H1 (cell line): ENCODE measurements around the gene ZNF28.
"Not testable (repeated sequence)": the region's sequence is repeated elsewhere in the genome, so short reads cannot be mapped to it uniquely, and the experiment has no call there.

Experiments
- CBX8 ChIP-seq: fragments of 300-800, 300-1000 bp; sonication (generic); IDR thresholded peaks from 2 replicates; pipeline ENCODE4 v1.7.1; 2016; ENCODE audit warnings: low read depth, low read length, borderline replicate concordance
- CREB1 ChIP-seq: IDR thresholded peaks from 2 replicates; pipeline ENCODE4 v1.6.1; 2012; ENCODE audit warnings: inconsistent platforms
- EP300 ChIP-seq, 2 experiments: IDR thresholded peaks; 1 replicate in 1 of 2; 2 replicates in 1 of 2; pipeline ENCODE4 v1.6.1; 2011 to 2012; ENCODE audit warnings: low read depth in 2 of 2, low read length in 2 of 2, mild to moderate bottlenecking in 2 of 2, borderline replicate concordance in 1 of 2, inconsistent platforms in 1 of 2, moderate library complexity in 1 of 2
- KDM5A ChIP-seq: fragments of 200-600 bp; IDR thresholded peaks from 2 replicates; pipeline ENCODE4 v1.7.1; 2012; ENCODE audit warnings: mild to moderate bottlenecking, low read length, inconsistent platforms, mixed read lengths
- RNF2 ChIP-seq: fragments of 200-900, 300-1000 bp; sonication (generic); IDR thresholded peaks from 2 replicates; pipeline ENCODE4 v1.7.1; 2016; ENCODE audit warnings: borderline replicate concordance, low read depth, mild to moderate bottlenecking, antibody characterized with exemption, low read length; ENCODE audit not compliant: poor library complexity, severe bottlenecking; ENCODE audit errors: missing control alignments
- SUZ12 ChIP-seq: fragments of 200-600 bp; sonication (generic); IDR thresholded peaks from 2 replicates; pipeline ENCODE4 v1.6.1; 2012; ENCODE audit warnings: mild to moderate bottlenecking, inconsistent platforms, low read length, moderate library complexity, mixed read lengths
- TF ChIP-seq, protein P1 (sequence below), 3 experiments: IDR thresholded peaks; 1 replicate in 2 of 3; 2 replicates in 1 of 3; pipeline versions ENCODE4 v1.5.1 to v1.6.1; 2011; ENCODE audit warnings: low read length in 3 of 3, mild to moderate bottlenecking in 3 of 3, inconsistent platforms in 2 of 3, low read depth in 1 of 3, moderate library complexity in 1 of 3; ENCODE audit not compliant: insufficient read depth in 1 of 3; ENCODE audit errors: control extremely low read depth in 1 of 3
- TF ChIP-seq, protein P2 (sequence below): IDR thresholded peaks from 2 replicates; pipeline ENCODE4 v1.6.1; 2011; ENCODE audit warnings: low read length, improper control_type of control experiment

DNA sequence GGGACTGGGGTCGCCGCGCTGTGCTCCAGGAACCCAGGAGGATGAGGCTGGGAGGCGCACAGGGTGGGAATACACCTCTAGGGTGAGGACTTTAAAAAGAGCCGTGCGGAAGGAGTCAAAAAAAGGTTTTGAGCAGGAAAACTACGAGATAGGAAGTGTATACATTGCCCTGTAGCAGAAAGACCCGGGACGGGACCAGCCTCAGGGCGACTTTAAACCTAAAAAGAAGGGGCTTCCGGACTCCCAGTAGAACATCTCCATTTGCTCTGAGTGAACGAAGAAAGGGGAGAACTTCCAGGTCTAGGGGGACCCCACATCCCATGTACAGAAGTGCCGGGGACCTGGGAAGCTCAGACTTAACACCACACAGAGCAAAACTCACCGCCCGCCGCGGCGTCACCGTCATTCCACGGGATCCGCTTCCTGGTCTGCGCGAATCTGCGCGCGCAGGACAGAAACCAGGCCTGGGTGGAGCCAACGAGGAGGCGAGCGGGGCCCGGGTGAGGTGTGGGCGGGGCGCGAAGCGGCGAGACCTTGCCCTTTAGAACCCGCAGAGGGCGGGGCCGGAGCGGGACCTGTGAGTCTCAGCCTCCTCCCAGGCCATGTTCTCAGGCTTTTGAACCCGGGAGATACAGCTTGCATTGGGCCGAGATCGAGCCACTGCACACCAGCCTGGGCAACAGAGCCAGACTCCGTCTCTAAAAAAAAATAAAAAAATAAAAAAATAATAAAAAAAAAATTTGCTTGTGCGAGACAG lies at the start of gene ZNF28:
- TF ChIP-seq, protein P1, sequence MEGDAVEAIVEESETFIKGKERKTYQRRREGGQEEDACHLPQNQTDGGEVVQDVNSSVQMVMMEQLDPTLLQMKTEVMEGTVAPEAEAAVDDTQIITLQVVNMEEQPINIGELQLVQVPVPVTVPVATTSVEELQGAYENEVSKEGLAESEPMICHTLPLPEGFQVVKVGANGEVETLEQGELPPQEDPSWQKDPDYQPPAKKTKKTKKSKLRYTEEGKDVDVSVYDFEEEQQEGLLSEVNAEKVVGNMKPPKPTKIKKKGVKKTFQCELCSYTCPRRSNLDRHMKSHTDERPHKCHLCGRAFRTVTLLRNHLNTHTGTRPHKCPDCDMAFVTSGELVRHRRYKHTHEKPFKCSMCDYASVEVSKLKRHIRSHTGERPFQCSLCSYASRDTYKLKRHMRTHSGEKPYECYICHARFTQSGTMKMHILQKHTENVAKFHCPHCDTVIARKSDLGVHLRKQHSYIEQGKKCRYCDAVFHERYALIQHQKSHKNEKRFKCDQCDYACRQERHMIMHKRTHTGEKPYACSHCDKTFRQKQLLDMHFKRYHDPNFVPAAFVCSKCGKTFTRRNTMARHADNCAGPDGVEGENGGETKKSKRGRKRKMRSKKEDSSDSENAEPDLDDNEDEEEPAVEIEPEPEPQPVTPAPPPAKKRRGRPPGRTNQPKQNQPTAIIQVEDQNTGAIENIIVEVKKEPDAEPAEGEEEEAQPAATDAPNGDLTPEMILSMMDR (IDR thresholded peaks at IDR 0.05; ENCODE audit: control extremely low read depth in 1 of 3, insufficient read depth in 1 of 3, low read depth in 1 of 3, low read length in 3 of 3), result not testable (repeated sequence)
- not testable (repeated sequence) for TF ChIP-seq KDM5A; SUZ12; CREB1; RNF2; EP300 (IDR thresholded peaks at IDR 0.05; ENCODE audit: borderline replicate concordance in 1 of 2, low read depth in 2 of 2, low read length in 2 of 2); CBX8
- TF ChIP-seq, protein P2, sequence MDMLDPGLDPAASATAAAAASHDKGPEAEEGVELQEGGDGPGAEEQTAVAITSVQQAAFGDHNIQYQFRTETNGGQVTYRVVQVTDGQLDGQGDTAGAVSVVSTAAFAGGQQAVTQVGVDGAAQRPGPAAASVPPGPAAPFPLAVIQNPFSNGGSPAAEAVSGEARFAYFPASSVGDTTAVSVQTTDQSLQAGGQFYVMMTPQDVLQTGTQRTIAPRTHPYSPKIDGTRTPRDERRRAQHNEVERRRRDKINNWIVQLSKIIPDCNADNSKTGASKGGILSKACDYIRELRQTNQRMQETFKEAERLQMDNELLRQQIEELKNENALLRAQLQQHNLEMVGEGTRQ, result not testable (repeated sequence)
